Endothelial cell (in vitro differentiated cells): ENCODE results near the gene PRKAG2. TPM values are rescaled to one million over a fixed set of nuclear protein-coding genes. Genes with fewer than 3 reads are reported as not detected.

ENCODE experiments used
- DNase-seq: peaks from one replicate; pipeline ENCODE4 v3.0.0; 2021; ENCODE audit warnings: low spot score
- H3K27ac Mint-ChIP-seq: one replicate; pipeline ENCODE4 v1.8.0; 2021; ENCODE audit warnings: mixed read lengths, inconsistent platforms; ENCODE audit not compliant: unreplicated experiment
- H3K27me3 Mint-ChIP-seq: one replicate; pipeline ENCODE4 v1.8.0; 2021; ENCODE audit warnings: mild to moderate bottlenecking, moderate library complexity, mixed read lengths, inconsistent platforms; ENCODE audit not compliant: unreplicated experiment
- H3K36me3 Mint-ChIP-seq: one replicate; pipeline ENCODE4 v1.8.0; 2021; ENCODE audit warnings: mild to moderate bottlenecking, low read depth, mixed read lengths, inconsistent platforms; ENCODE audit not compliant: unreplicated experiment
- H3K4me1 Mint-ChIP-seq: one replicate; pipeline ENCODE4 v1.8.0; 2021; ENCODE audit warnings: mild to moderate bottlenecking, mixed read lengths, inconsistent platforms; ENCODE audit not compliant: unreplicated experiment
- H3K4me3 Mint-ChIP-seq: one replicate; pipeline ENCODE4 v1.8.0; 2021; ENCODE audit warnings: mild to moderate bottlenecking, mixed read lengths, inconsistent platforms; ENCODE audit not compliant: unreplicated experiment
- H3K9me3 Mint-ChIP-seq: one replicate; pipeline ENCODE4 v1.8.0; 2021; ENCODE audit warnings: mixed read lengths, inconsistent platforms; ENCODE audit not compliant: unreplicated experiment
- total RNA-seq: library from RNA; stranded (reverse); fragmentation: NEBNext Ultra II Directional; extraction: Animal tissue kit (Norgen Biotek cat#: 25700); gene quantifications from one replicate; pipeline ENCODE4 v1.2.1, GENCODE V29; 2021; ENCODE audit not compliant: unreplicated experiment
- TF ChIP-seq, protein P1 (sequence below): fragments of 200-600 bp; sonication (generic); IDR thresholded peaks from one replicate; pipeline ENCODE4 v1.5.0; 2021; ENCODE audit warnings: antibody characterized with exemption; ENCODE audit not compliant: unreplicated experiment

Gene PRKAG2
- total RNA-seq, 1 donor from 2014 or later: 16.0 TPM

DNA sequence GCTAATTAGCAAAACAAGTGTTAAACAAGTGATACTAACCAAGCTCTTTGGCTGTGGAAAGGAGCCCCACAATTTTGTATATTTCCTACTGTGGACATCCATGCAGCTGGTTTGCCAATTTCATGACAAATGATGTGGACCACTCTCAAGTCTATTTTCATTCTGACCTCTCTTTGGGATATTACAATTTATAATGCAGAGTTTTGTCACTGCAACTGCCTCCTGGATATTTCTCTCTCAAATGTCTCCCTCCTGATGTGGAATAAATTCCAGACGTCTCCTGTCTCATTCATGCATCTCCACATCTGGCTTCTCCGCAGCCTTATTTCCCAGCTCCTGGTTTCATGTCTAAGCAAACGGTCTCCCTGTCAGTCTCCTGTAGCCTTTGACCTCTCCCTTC, 276.6 kb downstream of the PRKAG2 start:
- Mint-ChIP-seq H3K36me3 (no peaks in the 10 kb centered on the region), H3K27me3 (no peaks in the 10 kb centered on the region), H3K4me1 (no peaks in the 10 kb centered on the region), H3K27ac (no peak overlapping the region), H3K9me3 (no peaks in the 10 kb centered on the region), H3K4me3 (no peak overlapping the region)
- TF ChIP-seq, protein P1, sequence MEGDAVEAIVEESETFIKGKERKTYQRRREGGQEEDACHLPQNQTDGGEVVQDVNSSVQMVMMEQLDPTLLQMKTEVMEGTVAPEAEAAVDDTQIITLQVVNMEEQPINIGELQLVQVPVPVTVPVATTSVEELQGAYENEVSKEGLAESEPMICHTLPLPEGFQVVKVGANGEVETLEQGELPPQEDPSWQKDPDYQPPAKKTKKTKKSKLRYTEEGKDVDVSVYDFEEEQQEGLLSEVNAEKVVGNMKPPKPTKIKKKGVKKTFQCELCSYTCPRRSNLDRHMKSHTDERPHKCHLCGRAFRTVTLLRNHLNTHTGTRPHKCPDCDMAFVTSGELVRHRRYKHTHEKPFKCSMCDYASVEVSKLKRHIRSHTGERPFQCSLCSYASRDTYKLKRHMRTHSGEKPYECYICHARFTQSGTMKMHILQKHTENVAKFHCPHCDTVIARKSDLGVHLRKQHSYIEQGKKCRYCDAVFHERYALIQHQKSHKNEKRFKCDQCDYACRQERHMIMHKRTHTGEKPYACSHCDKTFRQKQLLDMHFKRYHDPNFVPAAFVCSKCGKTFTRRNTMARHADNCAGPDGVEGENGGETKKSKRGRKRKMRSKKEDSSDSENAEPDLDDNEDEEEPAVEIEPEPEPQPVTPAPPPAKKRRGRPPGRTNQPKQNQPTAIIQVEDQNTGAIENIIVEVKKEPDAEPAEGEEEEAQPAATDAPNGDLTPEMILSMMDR: no peak
- no peak for DNase-seq

DNA sequence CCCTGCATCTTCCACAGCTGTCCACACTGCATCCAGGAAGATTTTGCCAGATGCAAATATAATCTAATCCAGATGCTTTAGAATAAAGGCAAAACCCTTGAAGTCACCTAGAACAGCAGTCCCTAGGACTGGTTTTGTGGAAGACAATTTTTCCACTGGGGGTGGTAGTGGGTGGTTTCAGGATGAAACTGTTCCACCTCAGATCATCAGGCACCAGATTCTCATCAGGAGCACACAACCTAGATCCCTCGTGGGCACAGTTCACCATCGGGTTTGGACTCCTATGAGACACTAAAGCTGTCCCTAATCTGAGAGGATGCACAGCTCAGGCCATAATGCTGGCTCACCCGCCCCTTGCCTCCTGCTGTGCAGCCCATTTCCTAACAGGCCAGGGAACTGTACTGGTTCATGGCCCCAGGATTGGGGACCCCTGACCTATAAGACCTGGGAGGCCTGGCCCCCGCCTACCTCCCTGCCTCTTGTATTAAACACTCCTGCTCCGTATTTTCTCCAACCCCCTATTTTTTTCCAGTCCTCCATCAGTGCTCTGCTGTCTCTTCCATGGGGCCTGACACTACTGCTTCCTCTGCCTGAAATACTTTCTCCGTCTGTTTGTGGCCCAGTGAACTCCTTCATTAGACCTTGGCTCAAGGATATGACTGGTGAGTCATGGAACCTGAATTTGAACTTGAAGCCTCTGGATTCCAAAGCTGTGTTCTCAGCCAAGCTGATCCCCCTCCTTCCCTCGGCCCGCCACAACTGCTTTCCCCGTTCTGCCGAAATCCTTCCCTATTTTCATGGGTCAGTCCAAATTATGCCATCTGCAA, 277.3 kb downstream of the PRKAG2 start:
- H3K4me3 Mint-ChIP-seq: no peak overlapping the region
- DNase-seq: no peak
- no peaks in the 10 kb centered on the region for H3K36me3 Mint-ChIP-seq
- H3K9me3 Mint-ChIP-seq: no peaks in the 10 kb centered on the region
- TF ChIP-seq, protein P1: no peak
- H3K27ac Mint-ChIP-seq: no peak overlapping the region
- H3K4me1 Mint-ChIP-seq: no peaks in the 10 kb centered on the region
- H3K27me3 Mint-ChIP-seq: no peaks in the 10 kb centered on the region

DNA sequence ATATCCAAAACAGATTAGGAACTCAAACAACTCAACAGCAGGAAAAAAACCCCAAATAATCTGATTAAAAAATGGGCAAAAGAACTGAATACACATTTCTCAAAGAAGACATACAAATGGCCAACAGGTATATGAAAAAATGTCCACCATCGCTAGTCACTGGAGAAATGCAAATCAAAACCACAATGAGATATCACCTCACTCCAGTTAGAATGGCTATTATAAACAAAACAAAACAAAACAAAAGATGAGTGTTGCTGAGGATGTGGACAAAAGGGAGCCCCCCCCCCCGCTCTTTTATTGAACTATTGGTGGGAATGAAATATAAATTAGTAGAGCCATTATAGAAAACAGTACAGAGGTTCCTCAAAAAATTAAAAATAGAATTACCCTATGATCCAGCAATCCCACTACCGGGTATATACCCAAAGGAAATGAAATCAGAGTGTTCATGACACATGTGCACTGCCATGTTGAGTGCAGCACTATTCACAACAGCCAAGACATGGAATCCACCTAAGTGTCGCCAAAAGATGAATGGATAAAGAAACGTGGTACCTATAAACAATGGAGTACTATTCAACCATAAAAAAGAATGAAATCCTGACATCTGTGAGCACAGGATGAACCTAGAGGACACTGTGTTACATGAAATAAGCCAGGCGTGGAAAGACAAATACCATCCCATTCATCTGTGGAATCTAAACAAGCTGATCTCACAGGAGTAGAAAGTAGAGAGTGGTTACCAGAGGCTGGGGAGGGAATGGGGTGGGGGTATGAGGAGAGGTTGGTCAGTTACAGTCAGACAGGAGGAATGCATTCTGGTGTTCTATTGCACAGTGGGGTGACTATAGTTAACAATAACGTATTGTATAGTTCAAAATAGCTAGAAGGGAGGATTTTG, 279.1 kb downstream of the PRKAG2 start:
- no peaks in the 10 kb centered on the region for H3K4me1 Mint-ChIP-seq
- H3K27me3 Mint-ChIP-seq: no peaks in the 10 kb centered on the region
- no peak for DNase-seq
- TF ChIP-seq, protein P1: no peak
- no peak overlapping the region for H3K4me3 Mint-ChIP-seq
- no peaks in the 10 kb centered on the region for H3K36me3 Mint-ChIP-seq
- no peaks in the 10 kb centered on the region for H3K9me3 Mint-ChIP-seq
- no peak overlapping the region for H3K27ac Mint-ChIP-seq

DNA sequence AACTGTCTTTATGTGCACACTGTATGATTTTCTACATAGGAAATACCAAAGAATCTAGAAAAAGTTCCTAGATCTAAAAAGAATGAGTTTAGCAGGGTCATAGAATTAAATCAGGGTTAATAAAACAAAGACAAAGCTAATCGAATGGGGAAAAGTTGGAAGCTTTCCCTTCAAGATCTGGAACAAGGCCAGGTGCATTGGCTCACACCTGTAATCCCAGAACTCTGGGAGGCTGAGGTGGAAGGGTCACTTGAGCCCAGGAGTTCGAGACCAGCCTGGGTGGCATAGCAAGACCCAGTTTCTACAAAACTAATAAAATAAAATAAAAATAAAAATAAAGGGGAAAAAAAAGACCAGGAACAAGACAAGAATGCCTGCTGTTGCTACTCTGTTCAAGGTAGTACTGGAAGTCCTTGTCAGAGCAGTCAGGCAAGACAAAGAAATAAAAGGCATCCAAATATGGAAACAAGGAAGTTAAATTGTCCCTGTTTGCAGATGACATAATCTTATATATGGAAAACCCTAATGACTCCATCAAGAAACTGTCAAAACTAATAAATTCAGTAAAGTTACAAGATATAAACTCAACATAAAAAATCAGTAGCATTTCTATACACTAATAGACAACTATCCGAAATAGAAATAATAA, 281.1 kb downstream of the PRKAG2 start:
- Mint-ChIP-seq H3K27me3 (peaks cover 2% of the 10 kb centered on the region), H3K36me3 (peaks cover 3% of the 10 kb centered on the region), H3K9me3 (no peaks in the 10 kb centered on the region), H3K27ac (no peak overlapping the region), H3K4me3 (no peak overlapping the region), H3K4me1 (no peaks in the 10 kb centered on the region)
- TF ChIP-seq, protein P1: no peak
- no peak for DNase-seq
